ENCODE data around the gene MRFAP1. TPM values are rescaled to one million over a fixed set of nuclear protein-coding genes. Genes with fewer than 3 reads are reported as not detected.

The MRFAP1 gene
- total and polyA plus RNA-seq, 2 of the 4 experiments (the other 2 are of a cell fraction), result 65.4 to 268 TPM

- CTCF ChIA-PET, result no interaction called here
- Histone ChIP-seq H3K4me3 (ENCODE audit: insufficient read depth, low read depth, low read length) (no peak overlapping the region), H3K4me1 (ENCODE audit: control insufficient read depth, insufficient read depth, low read length) (no peaks in the 10 kb centered on the region), H3K14ac (replicated peaks; ENCODE audit: low read depth, low read length) (no peak overlapping the region), H4K5ac (ENCODE audit: low read depth, low read length) (no peak overlapping the region), H2BK120ac (ENCODE audit: low read depth, low read length) (no peak overlapping the region), H3K9ac (ENCODE audit: low read depth, low read length) (no peak overlapping the region), H2AK9ac (replicated peaks; ENCODE audit: low read depth, low read length, poor library complexity) (no peak overlapping the region), H2BK15ac (ENCODE audit: low read depth, low read length) (no peak overlapping the region), H4K91ac (ENCODE audit: insufficient read depth, low read depth, low read length) (no peak overlapping the region), H3K4me2 (ENCODE audit: low read depth, low read length) (no peak overlapping the region), H3K4ac (ENCODE audit: low read depth, low read length) (no peak overlapping the region), H2BK20ac (ENCODE audit: low read depth, low read length) (no peak overlapping the region), H3K18ac (ENCODE audit: low read depth, low read length) (no peak overlapping the region), H3K36me3 (ENCODE audit: control insufficient read depth, insufficient read depth, low read length) (no peaks in the 10 kb centered on the region), H4K8ac (ENCODE audit: low read depth in 2 of 2, low read length in 2 of 2) (no peak overlapping the region), H3K9me3 (ENCODE audit: control insufficient read depth, insufficient read depth, low read length) (no peaks in the 10 kb centered on the region), H3K56ac (ENCODE audit: extremely low read depth, insufficient read depth, low read length) (no peak overlapping the region), H3K27ac (ENCODE audit: insufficient read depth, low read length) (no peak overlapping the region), H2BK5ac (ENCODE audit: low read depth, low read length, poor library complexity, severe bottlenecking) (no peak overlapping the region), H3K79me1 (ENCODE audit: low read depth in 1 of 2, low read length in 2 of 2) (no peaks in the 10 kb centered on the region), H4K20me1 (ENCODE audit: insufficient read depth, low read length) (0 out of 2 replicates have a peak, but pooled peaks cover 2% of the 10 kb centered on the region), H3K9me1 (ENCODE audit: insufficient read depth, low read length) (peaks cover 8% of the 10 kb centered on the region), H3K23ac (ENCODE audit: low read depth, low read length) (no peak overlapping the region), H2AK5ac (ENCODE audit: low read depth, low read length) (no peak overlapping the region), H3K27me3 (ENCODE audit: control insufficient read depth, insufficient read depth, low read length) (peaks cover 22% of the 10 kb centered on the region), H2AFZ (replicated peaks; ENCODE audit: low read length, poor library complexity) (no peak overlapping the region)
- ATAC-seq (ENCODE audit: low read depth) (no peak), DNase-seq (no peak)
- TF ChIP-seq POLR2A (IDR thresholded peaks at IDR 0.05; ENCODE audit: low read depth, low read length), result no peak
- no peak for TF ChIP-seq RAD21 (IDR thresholded peaks at IDR 0.05; ENCODE audit: low read length)
- no peak for TF ChIP-seq RFX5 (IDR thresholded peaks at IDR 0.05; ENCODE audit: low read depth, low read length)
- no peak for TF ChIP-seq MAZ (IDR thresholded peaks at IDR 0.05; ENCODE audit: borderline replicate concordance, low read depth, low read length)
- TF ChIP-seq MAFK (IDR thresholded peaks at IDR 0.05; ENCODE audit: low read depth, low read length), result no peak
- BruUV-seq (replicated peaks), result no TSS peak
- dilution Hi-C loops (cut with HindIII; ENCODE audit: low sequenced_read_pairs, unreplicated experiment), result no loop called here
- POLR2A ChIA-PET (ENCODE audit: unreplicated experiment), result no interaction called here
- 95% methylated on average over 3 of the region's 3 CpGs; no CpG with 5 or more reads in 1 of the 2 experiments for WGBS, 2 experiments (ENCODE audit: extremely low coverage in 2 of 2, insufficient read length in 1 of 2)
- intact Hi-C loops (cut with micrococcal nuclease), result no loop called here
- in situ Hi-C loops (cut with MboI; ENCODE audit: low sequenced_read_pairs), result no loop called here
Measured at GRCh38 chr4:6660430-6660829, 19.9 kb downstream of the MRFAP1 start.
